ENCODE measurements around the gene TECR. TPM values are rescaled to one million over a fixed set of nuclear protein-coding genes. Genes with fewer than 3 reads are reported as not detected.
A peak's percentile ranks its signal among the peaks of the same experiment; 100 is the strongest.

Gene TECR
- total and polyA plus RNA-seq, 2 of the 13 experiments (the other 11 are each of a cell fraction or from before 2014, with no cell fraction given), result 54.9 to 121 TPM

GRCh38 chr19:14529254-14530004 lies at the start of gene TECR (continued):
- TF ChIP-seq ZNF30 (CRISPR knock-in tag; IDR thresholded peaks at IDR 0.05), result no peak
- peak; percentile 82 for TF ChIP-seq MXD4 (CRISPR knock-in tag; IDR thresholded peaks at IDR 0.05)
- no peak for TF ChIP-seq ZFP36 (IDR thresholded peaks at IDR 0.05; ENCODE audit: borderline replicate concordance, low read depth, low read length, partially characterized antibody)
- TF ChIP-seq KMT2B (CRISPR knock-in tag; IDR thresholded peaks at IDR 0.05), result peak; percentile 56; the same call in 1 of the 2 replicates
- peak; percentile 43; the same call in 1 of the 2 replicates for TF ChIP-seq SMAD3 (CRISPR knock-in tag; IDR thresholded peaks at IDR 0.05)
- no peak for TF ChIP-seq ZBTB7B (CRISPR knock-in tag; IDR thresholded peaks at IDR 0.05)
- peak; percentile 93 for TF ChIP-seq NFYC (CRISPR knock-in tag; IDR thresholded peaks at IDR 0.05)
- no peak for TF ChIP-seq ZNF616 (CRISPR knock-in tag; IDR thresholded peaks at IDR 0.05; ENCODE audit: low read depth)
- no peak for TF ChIP-seq CHCHD3 (CRISPR knock-in tag; IDR thresholded peaks at IDR 0.05)
- TF ChIP-seq ZNF251 (CRISPR knock-in tag; IDR thresholded peaks at IDR 0.05), result no peak
- peak; percentile 98 for TF ChIP-seq ZNF501 (CRISPR knock-in tag; IDR thresholded peaks at IDR 0.05)
- no peak for TF ChIP-seq BATF2 (CRISPR knock-in tag; IDR thresholded peaks at IDR 0.05)
- peak; percentile 41 to 45; a peak in 3 of 4 replicates for TF ChIP-seq MAFK (conservative IDR thresholded peaks at IDR 0.05 in 1 of 2, IDR thresholded peaks at IDR 0.05 in 1 of 2; ENCODE audit: low read length in 2 of 2)
- no peak; the same call in 1 of the 2 replicates for TF ChIP-seq TEF (CRISPR knock-in tag; IDR thresholded peaks at IDR 0.05)
- peak; percentile 53; the same call in 1 of the 2 replicates for TF ChIP-seq TARDBP (CRISPR knock-in tag; IDR thresholded peaks at IDR 0.05)
- TF ChIP-seq SALL1 (CRISPR knock-in tag; IDR thresholded peaks at IDR 0.05), result peak; percentile 75
- TF ChIP-seq ARID2 (CRISPR knock-in tag; IDR thresholded peaks at IDR 0.05; ENCODE audit: borderline replicate concordance), result no peak
- TF ChIP-seq ZNF775 (CRISPR knock-in tag; IDR thresholded peaks at IDR 0.05; ENCODE audit: borderline replicate concordance), result no peak
- no peak for TF ChIP-seq CSRNP2 (CRISPR knock-in tag; conservative IDR thresholded peaks at IDR 0.05; ENCODE audit: low read depth)
- peak; percentile 42; the same call in 1 of the 2 replicates for TF ChIP-seq ZBTB10 (CRISPR knock-in tag; IDR thresholded peaks at IDR 0.05; ENCODE audit: borderline replicate concordance)
- TF ChIP-seq PAX8 (CRISPR knock-in tag; IDR thresholded peaks at IDR 0.05; ENCODE audit: borderline replicate concordance), result no peak
- TF ChIP-seq ZNF841 (CRISPR knock-in tag; IDR thresholded peaks at IDR 0.05; ENCODE audit: borderline replicate concordance), result no peak
- peak; percentile 55 for TF ChIP-seq GATAD1 (CRISPR knock-in tag; IDR thresholded peaks at IDR 0.05)
- TF ChIP-seq ZNF784 (CRISPR knock-in tag; IDR thresholded peaks at IDR 0.05; ENCODE audit: borderline replicate concordance), result peak; percentile 58; the same call in 1 of the 2 replicates
